K562 (cell line): ENCODE results near the gene SETD5. TPM values are rescaled to one million over a fixed set of nuclear protein-coding genes. Genes with fewer than 3 reads are reported as not detected.

Source experiments
- ATAC-seq: fragments of 200-7000 bp; cut with Tn5 transposase; 3 replicates; pipeline ENCODE4 v1.9.1; 2020; ENCODE audit warnings: moderate library complexity
- BruUV-seq: library from RNA; stranded (reverse); fragments of 400-500 nt; replicated peaks from 2 replicates; lab custom pipeline; 2021; lab: Mats Ljungman, UMichigan
- CTCF ChIA-PET: fragments of 300-600 bp; formaldehyde crosslinking; extraction: SDS; loops from one replicate; lab custom pipeline; 2021; ENCODE audit warnings: low intra/inter-chr PET ratio; lab: Yijun Ruan, JAX
- POLR2A ChIA-PET: fragments of 300-600, 350-650 bp; sonication (Branson Sonifier 250); formaldehyde crosslinking; extraction: SDS; loops from one replicate; lab custom pipeline; 2021; ENCODE audit warnings: antibody characterized with exemption, inconsistent platforms; lab: Yijun Ruan, JAX
- DNase-seq, 4 experiments: peaks; one replicate each; pipeline versions ENCODE4 v3.0.0 to v3.0.0-alpha.2; 2011 to 2018; ENCODE audit warnings: low spot score in 3 of 4, mixed read lengths in 3 of 4; ENCODE audit errors: extremely low read depth in 1 of 4
- FAIRE-seq: peaks from 2 replicates; lab custom pipeline; 2011; peaks lifted over from hg19 to GRCh38; lab: Jason Lieb, UNC
- H2AFZ ChIP-seq: 2 replicates; pipeline ENCODE4 v1.6.0; 2011; ENCODE audit warnings: low read depth, low read length, control low read depth, inconsistent platforms
- H3K27ac ChIP-seq: fragments of 200-600 bp; 3 replicates; pipeline ENCODE4 v1.8.0; 2011; ENCODE audit warnings: low read depth, mild to moderate bottlenecking, control low read depth, inconsistent platforms, low read length, moderate library complexity, mixed read lengths; ENCODE audit errors: extremely low read depth
- H3K27me3 ChIP-seq, 2 experiments: fragments of 300-600 bp in 1 of 2; 2 replicates in 1 of 2; 3 replicates in 1 of 2; pipeline versions ENCODE4 v1.6.0 to v1.8.0; 2011; ENCODE audit warnings: inconsistent platforms in 2 of 2, low read length in 2 of 2, mild to moderate bottlenecking in 1 of 2, mixed read lengths in 1 of 2, moderate library complexity in 1 of 2; ENCODE audit not compliant: control insufficient read depth in 2 of 2, insufficient read depth in 2 of 2
- H3K36me3 ChIP-seq: fragments of 300-600 bp; 3 replicates; pipeline ENCODE4 v1.8.0; 2011; ENCODE audit warnings: mild to moderate bottlenecking, low read length, inconsistent platforms; ENCODE audit not compliant: control insufficient read depth, insufficient read depth
- H3K4me1 ChIP-seq, 2 experiments: fragments of 200-600 bp in 1 of 2; replicated peaks in 1 of 2; 2 replicates in 1 of 2; 3 replicates in 1 of 2; pipeline versions ENCODE4 v1.5.1 to v1.8.0; 2011; ENCODE audit warnings: inconsistent platforms in 2 of 2, low read length in 2 of 2, mild to moderate bottlenecking in 1 of 2, mixed read lengths in 1 of 2, moderate library complexity in 1 of 2; ENCODE audit not compliant: control insufficient read depth in 2 of 2, insufficient read depth in 2 of 2
- H3K4me2 ChIP-seq: 2 replicates; pipeline ENCODE4 v1.6.1; 2011; ENCODE audit warnings: low read length, control low read depth, inconsistent platforms, mixed read lengths; ENCODE audit not compliant: insufficient read depth
- H3K4me3 ChIP-seq: fragments of 200-600 bp; sonication (generic), shearing (Covaris generic); 2 replicates; pipeline ENCODE4 v1.5.1; 2016; ENCODE audit warnings: control low read depth, inconsistent platforms
- H3K79me2 ChIP-seq: fragments of 200-600 bp; 3 replicates; pipeline ENCODE4 v1.8.0; 2011; ENCODE audit warnings: low read length, inconsistent platforms; ENCODE audit not compliant: control insufficient read depth, insufficient read depth
- H3K9ac ChIP-seq, 2 experiments: 2 replicates each; pipeline versions ENCODE4 v1.6.0 to v1.6.1; 2011; ENCODE audit warnings: low read depth in 2 of 2, low read length in 2 of 2, control low read depth in 1 of 2, inconsistent platforms in 1 of 2, mild to moderate bottlenecking in 1 of 2, mixed read lengths in 1 of 2; ENCODE audit not compliant: insufficient read depth in 1 of 2
- H3K9me1 ChIP-seq: one replicate; pipeline ENCODE4 v1.6.0; 2011; ENCODE audit warnings: inconsistent platforms, mild to moderate bottlenecking, low read length, moderate library complexity; ENCODE audit not compliant: control insufficient read depth, insufficient read depth
- H3K9me3 ChIP-seq: replicated peaks from 2 replicates; pipeline ENCODE4 v1.5.1; 2011; ENCODE audit warnings: low read depth, low read length, inconsistent platforms; ENCODE audit not compliant: control insufficient read depth, insufficient read depth
- H4K20me1 ChIP-seq: replicated peaks from 2 replicates; pipeline ENCODE4 v1.6.1; 2011; ENCODE audit warnings: low read length, inconsistent platforms, mixed read lengths; ENCODE audit not compliant: control insufficient read depth, insufficient read depth
- CREB1 ChIP-seq, 2 experiments: sonication (generic) in 1 of 2; formaldehyde crosslinking in 1 of 2; IDR thresholded peaks; 2 replicates each; pipeline versions ENCODE4 v1.6.1 to v1.8.0; 2012 to 2022; ENCODE audit warnings: inconsistent platforms in 1 of 2, mild to moderate bottlenecking in 1 of 2, missing genetic modification reagents in 1 of 2, moderate library complexity in 1 of 2
- HCFC1 ChIP-seq: IDR thresholded peaks from 2 replicates; pipeline ENCODE4 v1.6.1; 2012; ENCODE audit warnings: low read depth, low read length, improper control_type of control experiment
- POU5F1 ChIP-seq: fragments of 150-350 bp; IDR thresholded peaks from 2 replicates; pipeline ENCODE4 v1.6.1; 2014; ENCODE audit warnings: borderline replicate concordance, low read length, low read depth, mild to moderate bottlenecking; ENCODE audit not compliant: partially characterized antibody
- SAFB ChIP-seq: fragments of 200-400 bp; formaldehyde crosslinking; IDR thresholded peaks from 2 replicates; pipeline ENCODE4 v1.6.1; 2017; ENCODE audit warnings: low read depth, low read length, borderline replicate concordance
- TSC22D4 ChIP-seq: fragments of 450-650 bp; IDR thresholded peaks from 2 replicates; pipeline ENCODE4 v1.6.1; 2016; ENCODE audit warnings: missing genetic modification characterization, missing biosample characterization, control low read depth
- WGBS: fragments of 100-300 bp; shearing (Covaris generic); methylation state at CpG from one replicate; pipeline ENCODE4 v1.1.6; 2016; ENCODE audit warnings: low coverage, mixed read lengths; ENCODE audit not compliant: insufficient coverage; ENCODE audit errors: missing lambda C conversion rate; 5-methylcytosine and 5-hydroxymethylcytosine counted together
- in situ Hi-C: fragments of 300-500 bp; cut with MboI; formaldehyde crosslinking; loops from 4 replicates; pipeline ENCODE4 v1.15.0; 2018; ENCODE audit warnings: inconsistent platforms, mixed read lengths
- intact Hi-C: fragments of 100-400 bp; cut with micrococcal nuclease; formaldehyde crosslinking; loops from 2 replicates; pipeline ENCODE4 v1.14.2; 2022
- polyA plus RNA-seq, 8 experiments: library from polyadenylated mRNA; depleted of rRNA in 4 of 8; stranded (reverse) in 5 of 8; unstranded in 3 of 8; fragments of >200 nt; fragmentation: Nextera tagmentation in 2 of 8; fragmentation: Illumina TruSeq in 1 of 8; extraction: Ambion mirVana in 2 of 8; extraction: Trizol in 1 of 8; gene quantifications; 2 replicates each; pipeline versions ENCODE4 v1.2.1 to v1.2.3, GENCODE V29; 2011 to 2014; ENCODE audit warnings: inconsistent platforms in 1 of 8, missing spikeins in 1 of 8
- total RNA-seq, 7 experiments: library from RNA; depleted of rRNA in 6 of 7; stranded (reverse); fragments of >200 nt in 6 of 7; fragmentation: Illumina TruSeq in 2 of 7; extraction: Trizol in 2 of 7; gene quantifications; 2 replicates each; pipeline versions ENCODE4 v1.2.1 to v1.2.3, GENCODE V29; 2011 to 2021; ENCODE audit warnings: low replicate concordance in 1 of 7
- TF ChIP-seq, protein P1 (sequence below): sonication (generic); formaldehyde crosslinking; IDR thresholded peaks from 2 replicates; pipeline ENCODE4 v1.8.0; 2022; ENCODE audit warnings: mild to moderate bottlenecking, low read depth, missing genetic modification reagents
- TF ChIP-seq, protein P2 (sequence below), 3 experiments: fragments of 200-800 bp in 1 of 3; fragments of 250-450 bp in 1 of 3; fragments of 450-650 bp in 1 of 3; sonication (Bioruptor Pico) in 1 of 3; sonication (Bioruptor generic) in 1 of 3; formaldehyde crosslinking in 1 of 3; IDR thresholded peaks; 2 replicates each; pipeline versions ENCODE4 v1.6.1 to v1.8.0; 2016 to 2022; ENCODE audit warnings: mild to moderate bottlenecking in 2 of 3, missing genetic modification characterization in 2 of 3, missing compliant biosample characterization in 1 of 3, moderate library complexity in 1 of 3

Gene SETD5
- total and polyA plus RNA-seq, 9 of the 15 experiments (the other 6 are each of a cell fraction or from before 2014, with no cell fraction given) = 20.8 to 135 (median 87.2) TPM

DNA sequence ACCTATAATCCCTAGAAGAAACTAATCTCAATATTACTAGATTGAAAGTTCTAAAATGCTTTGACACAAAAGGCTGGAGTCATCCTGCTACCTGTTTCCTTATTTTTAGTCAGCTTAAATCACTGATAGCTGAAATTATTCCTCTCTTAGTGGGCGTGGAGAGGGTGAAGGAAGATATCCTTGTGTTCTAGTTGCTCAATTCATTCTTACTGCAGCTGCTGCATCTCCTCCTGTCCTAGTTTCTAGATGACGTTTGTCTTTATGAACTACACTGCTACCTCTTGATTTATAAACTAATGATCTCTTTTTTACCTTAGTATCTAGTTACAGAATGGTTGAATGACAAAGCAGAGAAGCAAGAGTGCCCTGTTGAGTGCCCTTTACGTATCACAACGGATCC is 50.7 kb downstream of the SETD5 start:
- FAIRE-seq (no peak), DNase-seq (no peak), ATAC-seq (no peak)
- 0 out of 2 replicates have a peak, but pooled peaks cover 3% of the 10 kb centered on the region for H4K20me1 ChIP-seq
- POLR2A ChIA-PET = interaction anchor here (1.2 to 1.3 kb wide), 3 partner anchors 9 to 95 kb away, joined by 3 to 4 read pairs (median 3); no protein-coding TSS in a partner anchor
- no peak overlapping the region for H3K4me3 ChIP-seq
- H3K36me3 ChIP-seq = peaks cover 96% of the 10 kb centered on the region
- no peak for TF ChIP-seq POU5F1
- TF ChIP-seq, protein P1, sequence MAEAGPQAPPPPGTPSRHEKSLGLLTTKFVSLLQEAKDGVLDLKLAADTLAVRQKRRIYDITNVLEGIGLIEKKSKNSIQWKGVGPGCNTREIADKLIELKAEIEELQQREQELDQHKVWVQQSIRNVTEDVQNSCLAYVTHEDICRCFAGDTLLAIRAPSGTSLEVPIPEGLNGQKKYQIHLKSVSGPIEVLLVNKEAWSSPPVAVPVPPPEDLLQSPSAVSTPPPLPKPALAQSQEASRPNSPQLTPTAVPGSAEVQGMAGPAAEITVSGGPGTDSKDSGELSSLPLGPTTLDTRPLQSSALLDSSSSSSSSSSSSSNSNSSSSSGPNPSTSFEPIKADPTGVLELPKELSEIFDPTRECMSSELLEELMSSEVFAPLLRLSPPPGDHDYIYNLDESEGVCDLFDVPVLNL (CRISPR knock-in tag) = no peak
- TF ChIP-seq HCFC1 = no peak
- no peak for TF ChIP-seq CREB1 (IDR thresholded peaks at IDR 0.05)
- TF ChIP-seq CREB1 (CRISPR knock-in tag; IDR thresholded peaks at IDR 0.05) = no peak
- TF ChIP-seq, protein P2, sequence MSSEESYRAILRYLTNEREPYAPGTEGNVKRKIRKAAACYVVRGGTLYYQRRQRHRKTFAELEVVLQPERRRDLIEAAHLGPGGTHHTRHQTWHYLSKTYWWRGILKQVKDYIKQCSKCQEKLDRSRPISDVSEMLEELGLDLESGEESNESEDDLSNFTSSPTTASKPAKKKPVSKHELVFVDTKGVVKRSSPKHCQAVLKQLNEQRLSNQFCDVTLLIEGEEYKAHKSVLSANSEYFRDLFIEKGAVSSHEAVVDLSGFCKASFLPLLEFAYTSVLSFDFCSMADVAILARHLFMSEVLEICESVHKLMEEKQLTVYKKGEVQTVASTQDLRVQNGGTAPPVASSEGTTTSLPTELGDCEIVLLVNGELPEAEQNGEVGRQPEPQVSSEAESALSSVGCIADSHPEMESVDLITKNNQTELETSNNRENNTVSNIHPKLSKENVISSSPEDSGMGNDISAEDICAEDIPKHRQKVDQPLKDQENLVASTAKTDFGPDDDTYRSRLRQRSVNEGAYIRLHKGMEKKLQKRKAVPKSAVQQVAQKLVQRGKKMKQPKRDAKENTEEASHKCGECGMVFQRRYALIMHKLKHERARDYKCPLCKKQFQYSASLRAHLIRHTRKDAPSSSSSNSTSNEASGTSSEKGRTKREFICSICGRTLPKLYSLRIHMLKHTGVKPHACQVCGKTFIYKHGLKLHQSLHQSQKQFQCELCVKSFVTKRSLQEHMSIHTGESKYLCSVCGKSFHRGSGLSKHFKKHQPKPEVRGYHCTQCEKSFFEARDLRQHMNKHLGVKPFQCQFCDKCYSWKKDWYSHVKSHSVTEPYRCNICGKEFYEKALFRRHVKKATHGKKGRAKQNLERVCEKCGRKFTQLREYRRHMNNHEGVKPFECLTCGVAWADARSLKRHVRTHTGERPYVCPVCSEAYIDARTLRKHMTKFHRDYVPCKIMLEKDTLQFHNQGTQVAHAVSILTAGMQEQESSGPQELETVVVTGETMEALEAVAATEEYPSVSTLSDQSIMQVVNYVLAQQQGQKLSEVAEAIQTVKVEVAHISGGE (CRISPR knock-in tag; IDR thresholded peaks at IDR 0.05) = no peak
- TF ChIP-seq TSC22D4 (tag) = no peak
- TF ChIP-seq SAFB = no peak
- CTCF ChIA-PET = no interaction called here
- H2AFZ ChIP-seq = no peak overlapping the region
- peaks cover 13% of the 10 kb centered on the region; the same call in 1 of the 3 replicates for H3K79me2 ChIP-seq
- H3K9me1 ChIP-seq = no peaks in the 10 kb centered on the region
- no peak overlapping the region for H3K4me2 ChIP-seq
- H3K9me3 ChIP-seq = no peaks in the 10 kb centered on the region
- no peaks in the 10 kb centered on the region for H3K27me3 ChIP-seq
- no peak overlapping the region for H3K9ac ChIP-seq
- in situ Hi-C loops = no loop called here
- WGBS = 96% methylated on average over 4 of the region's 4 CpGs
- no TSS peak for BruUV-seq
- intact Hi-C loops = no loop called here
- no peaks in the 10 kb centered on the region for H3K4me1 ChIP-seq
- no peak overlapping the region for H3K27ac ChIP-seq
